Central memory CD4-positive, alpha-beta T cell (primary cell): ENCODE data around the gene OR6K3.

Experiments used
- DNase-seq: peaks from one replicate; pipeline ENCODE4 v3.0.0; 2022

The OR6K3 gene

DNA sequence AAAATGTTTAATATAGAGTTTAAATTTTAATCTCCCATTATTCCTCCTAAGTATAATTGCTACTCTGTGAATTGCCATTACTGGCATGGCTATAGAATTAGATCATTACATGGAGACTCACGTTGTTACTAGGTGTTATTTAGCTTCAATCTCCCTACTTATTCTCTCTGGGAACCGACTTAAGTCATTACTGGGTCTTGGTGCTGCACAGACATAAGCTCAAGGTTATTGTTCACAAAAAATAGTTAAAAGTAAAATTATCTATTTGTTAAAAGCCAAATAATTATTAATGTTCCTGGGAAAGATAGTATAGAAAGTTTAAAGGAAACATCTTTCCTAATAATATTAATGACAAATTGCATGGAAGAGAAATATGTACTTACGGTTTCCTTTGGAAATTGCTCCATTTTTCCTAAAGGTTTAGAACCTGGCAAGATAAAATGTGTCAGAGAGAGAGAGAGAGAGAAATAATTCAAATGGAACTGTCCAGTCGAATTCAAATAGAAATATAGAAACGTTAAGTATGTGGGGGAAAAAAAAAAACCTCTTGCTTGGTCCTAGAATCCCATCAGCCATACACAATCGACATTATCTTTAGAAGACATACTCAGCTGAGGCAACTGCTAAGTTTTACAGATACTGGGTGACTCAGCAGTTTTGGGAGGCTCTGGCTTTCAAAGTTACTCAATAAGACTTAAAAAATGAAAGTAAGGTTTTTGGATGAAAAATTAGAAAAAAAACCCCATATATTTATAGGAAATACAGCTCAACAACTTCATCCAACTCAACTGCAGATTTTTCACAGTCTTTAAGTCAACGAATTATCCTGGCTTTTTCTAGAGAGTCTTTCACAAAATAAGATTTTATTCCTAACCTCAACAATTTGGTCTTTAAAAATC is 34.2 kb downstream of the OR6K3 start, which contains the start of gene SPTA1:
Gene SPTA1, minus strand, starts transcription at position 605 of the 899 bp plus-strand sequence. Its CDS starts 198 bp downstream, at position 407.
- DNase-seq = no peak

DNA sequence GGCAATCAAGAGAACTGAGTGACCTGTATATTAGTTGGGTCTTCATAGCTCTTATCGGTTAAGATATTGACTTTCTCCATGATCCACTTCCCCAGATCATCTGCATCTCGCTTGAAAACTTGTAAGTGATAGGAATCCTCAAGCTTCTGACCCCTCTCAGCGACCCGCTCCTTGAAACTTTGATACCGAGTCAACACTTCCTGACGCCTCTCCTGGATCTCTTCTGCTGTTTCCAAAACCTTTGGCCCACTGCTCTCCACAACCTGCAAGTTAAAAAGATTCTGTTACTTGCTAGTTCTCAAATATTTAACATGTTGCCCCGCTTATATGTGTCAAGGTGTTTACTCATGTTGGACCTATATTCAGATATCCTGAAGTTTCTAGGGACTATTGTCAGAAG is 35.4 kb downstream of the OR6K3 start:
- no peak for DNase-seq

DNA sequence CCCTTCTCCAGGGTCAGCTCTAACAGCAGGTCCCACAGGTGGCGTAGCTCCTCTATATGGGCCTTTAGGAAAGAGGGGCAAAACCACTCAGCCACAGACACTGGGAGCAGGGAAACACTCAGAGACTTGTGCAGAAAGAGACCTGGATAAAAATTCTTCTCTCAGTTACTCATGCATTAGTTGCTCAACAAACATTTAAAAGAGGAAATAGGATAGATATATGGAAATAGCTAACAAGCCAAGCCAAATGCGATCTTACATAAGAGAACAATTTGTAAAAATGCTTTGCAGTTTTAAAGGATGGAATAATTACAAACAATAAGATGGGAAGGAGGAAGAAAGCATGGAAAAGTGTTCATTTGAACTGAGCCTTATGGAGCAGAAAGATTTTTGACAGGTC is 38.9 kb downstream of the OR6K3 start:
- DNase-seq = no peak

DNA sequence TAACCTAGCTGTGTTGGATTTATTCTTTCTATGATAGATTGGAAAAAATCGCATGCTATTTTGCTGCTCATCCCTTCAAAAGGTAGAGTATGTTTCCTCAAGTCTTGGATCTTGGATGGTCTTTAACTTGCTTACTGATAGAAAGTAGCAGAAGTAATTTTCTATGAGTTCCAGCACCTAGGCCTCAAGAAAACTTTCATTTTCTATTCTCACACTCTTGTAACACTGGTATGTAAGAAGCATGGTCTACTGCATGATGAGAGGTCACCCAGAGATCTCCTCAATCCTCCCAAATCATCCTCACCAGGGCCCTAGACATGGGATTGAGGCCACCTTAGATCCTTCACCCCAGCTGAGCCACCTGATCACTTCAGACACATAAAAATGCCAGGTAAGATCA is 41.2 kb downstream of the OR6K3 start:
- no peak for DNase-seq

DNA sequence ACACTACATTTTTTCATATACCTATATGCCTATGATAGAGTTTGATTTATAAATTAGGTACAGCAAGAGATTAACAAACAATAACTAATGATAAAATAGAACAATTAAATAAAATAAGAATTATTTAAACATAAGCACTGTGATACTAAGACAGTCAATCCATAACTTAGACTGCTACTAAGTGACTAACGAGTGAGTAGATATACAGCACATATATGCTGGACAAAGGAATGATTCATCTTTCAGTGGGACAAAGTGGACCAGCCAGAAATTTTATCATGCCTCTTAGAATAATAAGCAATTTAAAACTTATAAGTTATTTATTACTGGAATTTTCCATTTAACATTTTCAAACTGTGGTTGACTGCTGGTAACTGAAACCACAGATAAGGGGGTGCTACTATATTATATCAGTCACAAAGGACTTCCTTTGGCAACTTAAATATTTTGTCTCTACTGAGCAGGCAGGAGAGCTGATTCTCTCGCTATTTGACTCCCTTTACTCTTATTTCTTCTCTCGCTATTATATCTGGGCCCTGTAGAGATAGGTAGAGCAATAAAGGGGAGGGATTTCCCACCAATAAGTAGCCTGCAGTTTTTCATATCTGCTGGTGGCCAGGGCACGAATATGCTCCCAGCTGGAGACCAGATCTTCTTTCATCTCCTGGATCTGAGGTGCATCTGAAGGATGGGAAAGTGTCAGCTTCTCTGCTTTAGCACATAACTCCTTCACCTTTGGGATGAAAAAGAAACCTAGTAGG is 44.8 kb downstream of the OR6K3 start:
- DNase-seq = no peak

DNA sequence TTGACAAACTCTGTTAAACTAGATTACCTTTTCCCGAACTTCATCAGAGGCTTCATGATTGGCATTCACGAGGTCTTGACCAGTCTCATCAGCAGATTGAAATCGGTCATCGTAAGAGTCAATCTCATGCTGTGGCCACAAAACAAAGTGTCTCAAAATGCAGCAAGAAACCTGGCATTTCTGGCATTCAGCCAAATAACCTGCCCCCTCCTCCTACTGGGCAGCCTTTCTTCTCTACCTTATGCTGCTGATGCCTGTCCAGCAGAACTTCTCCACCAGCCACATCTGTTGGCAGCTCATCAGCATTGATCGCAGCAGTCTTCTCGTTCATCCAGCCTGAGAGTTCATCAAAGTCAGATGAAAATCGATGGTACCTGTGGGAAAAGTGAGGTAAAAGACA is 46.2 kb downstream of the OR6K3 start:
- no peak for DNase-seq
